ENCODE measurements around the gene KIF26B.

KIF26B gene

DNA sequence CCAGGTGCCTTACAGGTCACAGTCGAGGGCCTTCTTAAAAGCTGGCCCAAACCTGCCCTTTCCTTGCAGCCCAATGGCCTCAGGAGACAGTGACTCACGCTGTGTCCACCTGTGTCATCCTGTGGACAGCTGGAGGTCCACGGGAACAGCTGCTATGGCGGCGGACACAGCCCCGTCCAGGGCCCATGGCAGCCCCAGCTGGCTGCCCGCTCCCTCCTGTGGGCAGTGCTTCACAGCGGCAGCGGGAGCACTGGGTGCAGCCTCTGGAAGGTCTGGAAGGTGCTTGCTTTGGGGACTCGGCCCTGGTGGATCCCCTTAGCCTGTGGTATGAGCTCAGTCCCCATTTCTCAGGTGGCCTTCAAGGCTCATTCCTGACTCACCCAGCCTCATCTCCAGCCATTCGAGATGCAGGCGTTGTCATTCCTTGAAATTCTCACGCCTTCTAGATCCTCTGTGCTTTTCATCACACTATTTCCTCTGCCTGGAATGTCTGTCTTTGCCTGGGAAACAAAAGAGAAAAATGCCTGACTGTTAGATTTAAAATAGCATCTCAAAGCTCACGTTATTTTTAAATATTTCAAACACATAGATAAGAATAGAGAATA, 86.8 kb downstream of the KIF26B start:
- DNase-seq (ENCODE audit: low read depth): no peak

GRCh38 chr1:245242989-245243388, 88.2 kb downstream of the KIF26B start:
- DNase-seq (ENCODE audit: low read depth): no peak

DNA sequence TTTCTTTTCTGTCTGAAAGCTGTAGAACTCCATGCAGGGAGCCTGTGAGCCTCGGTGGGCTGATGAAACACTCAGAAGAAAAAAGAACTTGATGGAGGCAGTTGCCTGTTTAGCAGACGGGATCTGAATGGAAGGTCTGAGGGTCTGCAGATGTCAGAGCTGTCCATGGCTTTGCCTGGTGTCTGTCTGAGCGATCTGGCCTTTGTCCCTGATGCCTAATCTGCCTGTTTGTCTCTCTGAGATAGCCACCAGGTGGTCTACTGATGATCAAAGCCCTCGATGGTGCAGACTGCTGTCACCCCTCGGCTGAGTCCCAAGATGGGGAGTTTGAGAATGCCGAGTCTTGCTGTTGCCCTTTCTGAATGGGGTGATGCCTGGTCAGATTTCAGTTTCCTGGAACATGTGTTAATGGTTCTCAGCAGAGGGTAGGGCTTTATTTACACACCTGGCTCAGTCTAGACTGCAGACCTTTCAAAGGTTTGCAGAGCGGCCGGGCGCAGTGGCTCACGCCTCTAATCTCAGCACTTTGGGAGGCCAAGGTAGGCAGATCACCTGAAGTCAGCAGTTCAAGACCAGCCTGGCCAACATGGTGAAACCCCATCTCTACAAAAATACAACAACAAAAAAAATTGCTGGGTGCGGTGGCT, 90.4 kb downstream of the KIF26B start:
- no peak for DNase-seq (ENCODE audit: low read depth)

GRCh38 chr1:245246433-245246832, 91.6 kb downstream of the KIF26B start:
- no peak for DNase-seq (ENCODE audit: low read depth)

DNA sequence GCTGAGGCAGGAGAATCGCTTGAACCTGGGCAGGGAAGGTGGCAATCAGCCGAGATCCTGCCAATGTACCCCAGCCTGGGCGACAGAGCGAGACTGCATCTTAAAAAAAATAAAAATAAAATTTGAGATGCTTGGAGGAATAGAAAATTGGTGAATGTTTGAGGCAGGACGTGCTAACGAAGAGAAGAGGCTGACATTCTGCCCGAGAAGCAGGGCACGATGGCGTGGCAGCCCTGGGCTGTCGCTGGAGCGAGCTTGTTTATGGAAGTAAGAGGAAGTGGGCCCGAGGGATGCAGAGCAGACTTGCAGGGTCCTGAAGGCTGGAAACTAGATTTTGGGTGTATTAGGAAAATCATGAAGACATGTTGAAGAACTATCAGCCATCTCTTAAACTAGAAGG, 92.6 kb downstream of the KIF26B start:
- DNase-seq (ENCODE audit: low read depth): no peak

DNA sequence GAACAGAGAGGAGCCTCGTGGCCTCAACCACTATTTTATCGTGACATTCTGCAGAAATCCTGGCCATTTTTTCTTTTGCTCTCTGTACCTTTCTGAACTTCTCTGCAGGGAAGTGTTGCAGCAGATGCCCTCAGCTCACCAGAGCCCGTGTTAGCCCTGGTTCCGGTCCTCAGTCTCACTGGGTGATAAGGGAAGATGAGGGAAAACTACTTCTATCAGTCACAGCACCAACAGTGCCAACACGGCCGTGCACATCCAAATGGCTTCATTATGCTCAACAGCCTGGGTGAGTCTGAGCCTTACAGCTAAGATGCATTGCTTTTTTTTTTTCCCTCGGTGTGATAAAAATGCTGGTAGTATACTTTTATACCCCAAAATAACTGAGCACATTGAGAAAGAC, 93.0 kb downstream of the KIF26B start:
- no peak for DNase-seq (ENCODE audit: low read depth)

DNA sequence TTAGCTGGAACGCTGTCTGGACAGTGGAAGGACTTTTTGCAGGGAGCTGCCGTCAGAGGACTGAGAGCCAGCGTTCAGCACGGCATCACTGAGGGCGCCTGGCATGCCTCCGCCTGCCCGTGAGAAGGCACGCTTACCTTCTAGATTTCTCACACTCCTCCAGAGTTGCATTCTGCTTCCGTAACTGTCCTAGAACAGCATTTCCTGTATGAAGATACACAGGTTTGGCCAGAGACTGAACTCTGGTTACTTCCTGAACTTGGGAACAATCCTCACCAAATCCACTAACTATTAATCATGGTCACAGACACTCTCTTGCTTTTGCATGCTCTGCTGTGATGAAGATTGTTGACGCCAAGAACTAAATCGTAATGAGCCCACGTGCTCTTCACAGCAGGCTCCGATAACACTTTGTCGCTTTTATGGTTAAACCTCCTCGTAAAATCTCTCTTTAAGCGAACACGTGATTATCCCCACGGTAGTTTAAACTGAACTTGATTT, 93.5 kb downstream of the KIF26B start:
- no peak for DNase-seq (ENCODE audit: low read depth)

GRCh38 chr1:245255783-245256182, 101.0 kb downstream of the KIF26B start:
- no peak for DNase-seq (ENCODE audit: low read depth)

DNA sequence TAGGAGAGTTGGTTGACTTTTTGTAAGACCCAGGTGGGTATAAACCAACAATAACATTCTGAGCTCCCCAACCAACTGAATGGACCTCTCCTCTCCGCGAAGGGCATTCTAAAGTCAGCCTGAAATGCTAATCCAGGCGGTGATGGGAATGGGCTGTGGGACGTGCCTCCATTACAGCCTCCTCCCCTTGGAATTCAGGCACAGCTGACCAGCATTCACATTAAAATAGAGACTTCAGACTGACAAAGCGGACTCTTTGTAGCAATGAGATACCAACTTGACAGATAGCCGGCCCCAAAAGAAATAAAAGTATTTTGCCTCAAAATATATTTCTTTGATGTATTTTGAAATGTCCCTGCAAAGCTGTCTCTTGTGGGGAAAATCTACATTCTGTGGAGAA, 101.7 kb downstream of the KIF26B start:
- no peak for DNase-seq (ENCODE audit: low read depth)

- no peak for DNase-seq (ENCODE audit: low read depth)
Measured at GRCh38 chr1:245258271-245258920, 103.6 kb downstream of the KIF26B start.

DNA sequence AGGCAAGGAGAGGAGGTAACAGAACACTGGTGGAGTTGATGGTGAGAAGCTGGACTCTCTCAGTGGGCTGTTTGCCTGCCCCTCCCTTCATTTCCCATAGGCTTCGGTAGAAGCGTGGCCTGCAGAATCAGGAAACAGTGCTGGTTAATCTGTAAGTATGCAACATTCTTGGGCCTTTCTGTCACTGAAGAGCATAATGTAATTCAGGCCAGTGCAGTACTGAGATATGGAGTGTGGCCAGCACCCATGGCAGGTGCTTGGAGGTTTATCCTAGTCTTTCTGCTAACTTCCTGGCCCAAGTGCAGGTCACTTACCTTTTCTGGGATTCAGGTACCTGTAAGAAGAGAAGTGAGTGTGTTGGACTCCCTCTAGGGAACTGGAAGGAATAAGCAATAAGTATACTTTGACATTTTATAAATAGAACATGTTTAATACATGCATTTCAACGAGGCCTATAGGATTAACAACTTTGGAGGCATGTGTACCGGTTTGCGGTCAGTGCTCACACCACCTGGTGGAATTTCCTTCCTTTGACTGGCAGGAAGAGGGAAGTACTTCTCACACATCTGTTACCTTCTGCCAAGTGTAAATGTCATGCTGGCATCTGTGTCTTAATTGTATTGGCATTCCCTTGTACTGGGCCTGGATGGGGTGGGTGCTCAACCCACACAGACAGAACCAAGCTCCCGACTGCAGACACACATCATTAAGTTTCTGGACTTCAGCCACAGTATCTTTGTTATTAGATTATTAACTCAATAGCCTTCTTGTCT, 105.5 kb downstream of the KIF26B start:
- no peak for DNase-seq (ENCODE audit: low read depth)

- no peak for DNase-seq (ENCODE audit: low read depth)
Measured at GRCh38 chr1:245260883-245261282, 106.1 kb downstream of the KIF26B start.

- DNase-seq (ENCODE audit: low read depth): no peak
Measured at GRCh38 chr1:245261786-245262185, 107.0 kb downstream of the KIF26B start.

- DNase-seq (ENCODE audit: low read depth): no peak
Measured at GRCh38 chr1:245263529-245264095, 108.8 kb downstream of the KIF26B start.

DNA sequence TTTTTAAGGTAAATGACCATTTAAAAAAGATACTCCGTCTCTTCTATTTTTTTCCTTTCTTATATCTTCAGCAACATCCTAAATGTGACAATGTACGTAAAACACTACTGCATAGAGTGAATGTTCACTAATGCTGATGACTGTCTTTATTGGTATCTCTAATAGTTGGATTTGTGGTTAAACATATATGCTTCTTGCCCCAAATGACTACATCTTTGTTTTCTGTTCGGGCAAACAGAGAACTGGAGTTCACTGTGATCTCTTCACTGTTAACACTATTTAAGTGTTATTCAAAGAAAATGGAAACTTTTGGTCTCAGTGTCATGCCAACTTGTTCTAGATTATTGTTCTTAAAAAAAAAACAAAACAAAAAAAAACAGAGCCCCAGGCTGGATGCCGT, 109.4 kb downstream of the KIF26B start:
- DNase-seq (ENCODE audit: low read depth): no peak

- no peak for DNase-seq (ENCODE audit: low read depth)
Measured at GRCh38 chr1:245266105-245266504, 111.3 kb downstream of the KIF26B start.

- no peak for DNase-seq (ENCODE audit: low read depth)
Measured at GRCh38 chr1:245270063-245270462, 115.3 kb downstream of the KIF26B start.

DNA sequence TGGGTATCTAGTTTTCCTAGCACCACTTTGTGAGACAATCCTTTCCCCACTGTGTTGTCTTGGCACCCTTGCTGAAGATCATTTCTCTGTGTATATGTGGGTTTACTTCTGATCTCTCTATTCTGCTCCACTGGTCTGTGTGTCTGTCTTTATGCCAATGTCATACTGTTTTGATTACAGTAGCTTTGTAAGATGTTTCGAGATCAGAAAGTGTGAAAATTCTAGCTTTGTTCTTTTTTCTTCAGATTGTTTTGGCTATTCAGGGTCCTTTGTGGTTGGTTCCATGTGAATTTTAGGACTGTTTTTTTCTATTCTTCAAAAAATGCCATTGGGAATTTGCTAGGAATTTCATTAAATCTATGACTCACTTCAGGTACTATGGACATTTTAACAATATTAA, 116.2 kb downstream of the KIF26B start:
- no peak for DNase-seq (ENCODE audit: low read depth)

GRCh38 chr1:245272676-245273075, 117.9 kb downstream of the KIF26B start:
- DNase-seq (ENCODE audit: low read depth): no peak

- DNase-seq (ENCODE audit: low read depth): no peak
Measured at GRCh38 chr1:245276445-245276844, 121.7 kb downstream of the KIF26B start.

DNA sequence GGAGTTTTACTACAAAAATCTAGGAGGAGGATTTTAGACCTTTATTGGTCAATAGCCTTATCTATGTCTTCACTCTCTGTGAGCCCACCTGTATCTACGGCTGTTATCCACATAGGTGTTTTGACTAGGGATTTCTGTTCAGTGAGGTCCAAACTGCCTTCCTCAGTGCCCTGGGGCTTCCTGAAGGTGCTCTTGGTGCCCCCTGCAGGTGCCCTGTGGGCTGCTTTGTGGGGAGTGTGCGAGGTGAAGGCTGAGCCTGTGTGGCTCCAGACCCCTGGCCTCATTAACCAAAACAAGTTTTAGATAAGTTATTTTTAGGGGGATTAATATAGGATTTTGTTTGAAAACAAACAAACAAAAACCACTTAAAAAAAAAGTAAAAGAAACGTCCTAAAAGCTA, 122.5 kb downstream of the KIF26B start:
- no peak for DNase-seq (ENCODE audit: low read depth)

- DNase-seq (ENCODE audit: low read depth): no peak
Measured at GRCh38 chr1:245278846-245279245, 124.1 kb downstream of the KIF26B start.
